Measurements from ENCODE around the gene GFRA1. TPM values are rescaled to one million over a fixed set of nuclear protein-coding genes. Genes with fewer than 3 reads are reported as not detected.

GFRA1 gene
- total and polyA plus RNA-seq, 2 of the 8 experiments (the other 6 are each of a cell fraction or from before 2014, with no cell fraction given): 1.1 to 2.0 TPM

DNA sequence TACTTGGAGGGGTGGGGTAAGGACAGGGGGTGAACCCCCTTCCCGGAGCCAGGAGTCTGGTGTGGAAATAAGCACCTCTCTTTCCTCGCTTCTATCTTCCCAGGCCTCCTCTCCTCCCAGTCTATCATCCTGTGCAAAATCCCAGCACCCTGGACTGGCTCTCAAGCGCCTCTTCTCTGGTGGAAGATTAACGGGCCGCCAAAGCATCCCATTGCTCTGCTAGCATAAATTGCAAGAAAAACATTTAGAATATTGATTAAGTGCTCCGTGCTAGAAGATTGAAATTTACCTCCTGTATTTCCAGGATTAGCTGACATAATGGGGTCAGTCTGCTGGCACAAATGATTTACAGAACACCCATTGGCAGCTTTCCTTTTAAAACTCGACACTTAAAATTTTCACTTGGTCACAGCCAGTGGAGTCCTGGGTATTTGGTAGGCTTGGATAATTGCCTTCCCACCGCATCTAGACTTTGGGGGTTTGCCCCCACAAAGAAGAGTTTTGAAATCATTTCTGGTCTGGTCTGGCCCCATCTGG is 189.7 kb downstream of the GFRA1 start (continued):
- TF ChIP-seq, protein P1, sequence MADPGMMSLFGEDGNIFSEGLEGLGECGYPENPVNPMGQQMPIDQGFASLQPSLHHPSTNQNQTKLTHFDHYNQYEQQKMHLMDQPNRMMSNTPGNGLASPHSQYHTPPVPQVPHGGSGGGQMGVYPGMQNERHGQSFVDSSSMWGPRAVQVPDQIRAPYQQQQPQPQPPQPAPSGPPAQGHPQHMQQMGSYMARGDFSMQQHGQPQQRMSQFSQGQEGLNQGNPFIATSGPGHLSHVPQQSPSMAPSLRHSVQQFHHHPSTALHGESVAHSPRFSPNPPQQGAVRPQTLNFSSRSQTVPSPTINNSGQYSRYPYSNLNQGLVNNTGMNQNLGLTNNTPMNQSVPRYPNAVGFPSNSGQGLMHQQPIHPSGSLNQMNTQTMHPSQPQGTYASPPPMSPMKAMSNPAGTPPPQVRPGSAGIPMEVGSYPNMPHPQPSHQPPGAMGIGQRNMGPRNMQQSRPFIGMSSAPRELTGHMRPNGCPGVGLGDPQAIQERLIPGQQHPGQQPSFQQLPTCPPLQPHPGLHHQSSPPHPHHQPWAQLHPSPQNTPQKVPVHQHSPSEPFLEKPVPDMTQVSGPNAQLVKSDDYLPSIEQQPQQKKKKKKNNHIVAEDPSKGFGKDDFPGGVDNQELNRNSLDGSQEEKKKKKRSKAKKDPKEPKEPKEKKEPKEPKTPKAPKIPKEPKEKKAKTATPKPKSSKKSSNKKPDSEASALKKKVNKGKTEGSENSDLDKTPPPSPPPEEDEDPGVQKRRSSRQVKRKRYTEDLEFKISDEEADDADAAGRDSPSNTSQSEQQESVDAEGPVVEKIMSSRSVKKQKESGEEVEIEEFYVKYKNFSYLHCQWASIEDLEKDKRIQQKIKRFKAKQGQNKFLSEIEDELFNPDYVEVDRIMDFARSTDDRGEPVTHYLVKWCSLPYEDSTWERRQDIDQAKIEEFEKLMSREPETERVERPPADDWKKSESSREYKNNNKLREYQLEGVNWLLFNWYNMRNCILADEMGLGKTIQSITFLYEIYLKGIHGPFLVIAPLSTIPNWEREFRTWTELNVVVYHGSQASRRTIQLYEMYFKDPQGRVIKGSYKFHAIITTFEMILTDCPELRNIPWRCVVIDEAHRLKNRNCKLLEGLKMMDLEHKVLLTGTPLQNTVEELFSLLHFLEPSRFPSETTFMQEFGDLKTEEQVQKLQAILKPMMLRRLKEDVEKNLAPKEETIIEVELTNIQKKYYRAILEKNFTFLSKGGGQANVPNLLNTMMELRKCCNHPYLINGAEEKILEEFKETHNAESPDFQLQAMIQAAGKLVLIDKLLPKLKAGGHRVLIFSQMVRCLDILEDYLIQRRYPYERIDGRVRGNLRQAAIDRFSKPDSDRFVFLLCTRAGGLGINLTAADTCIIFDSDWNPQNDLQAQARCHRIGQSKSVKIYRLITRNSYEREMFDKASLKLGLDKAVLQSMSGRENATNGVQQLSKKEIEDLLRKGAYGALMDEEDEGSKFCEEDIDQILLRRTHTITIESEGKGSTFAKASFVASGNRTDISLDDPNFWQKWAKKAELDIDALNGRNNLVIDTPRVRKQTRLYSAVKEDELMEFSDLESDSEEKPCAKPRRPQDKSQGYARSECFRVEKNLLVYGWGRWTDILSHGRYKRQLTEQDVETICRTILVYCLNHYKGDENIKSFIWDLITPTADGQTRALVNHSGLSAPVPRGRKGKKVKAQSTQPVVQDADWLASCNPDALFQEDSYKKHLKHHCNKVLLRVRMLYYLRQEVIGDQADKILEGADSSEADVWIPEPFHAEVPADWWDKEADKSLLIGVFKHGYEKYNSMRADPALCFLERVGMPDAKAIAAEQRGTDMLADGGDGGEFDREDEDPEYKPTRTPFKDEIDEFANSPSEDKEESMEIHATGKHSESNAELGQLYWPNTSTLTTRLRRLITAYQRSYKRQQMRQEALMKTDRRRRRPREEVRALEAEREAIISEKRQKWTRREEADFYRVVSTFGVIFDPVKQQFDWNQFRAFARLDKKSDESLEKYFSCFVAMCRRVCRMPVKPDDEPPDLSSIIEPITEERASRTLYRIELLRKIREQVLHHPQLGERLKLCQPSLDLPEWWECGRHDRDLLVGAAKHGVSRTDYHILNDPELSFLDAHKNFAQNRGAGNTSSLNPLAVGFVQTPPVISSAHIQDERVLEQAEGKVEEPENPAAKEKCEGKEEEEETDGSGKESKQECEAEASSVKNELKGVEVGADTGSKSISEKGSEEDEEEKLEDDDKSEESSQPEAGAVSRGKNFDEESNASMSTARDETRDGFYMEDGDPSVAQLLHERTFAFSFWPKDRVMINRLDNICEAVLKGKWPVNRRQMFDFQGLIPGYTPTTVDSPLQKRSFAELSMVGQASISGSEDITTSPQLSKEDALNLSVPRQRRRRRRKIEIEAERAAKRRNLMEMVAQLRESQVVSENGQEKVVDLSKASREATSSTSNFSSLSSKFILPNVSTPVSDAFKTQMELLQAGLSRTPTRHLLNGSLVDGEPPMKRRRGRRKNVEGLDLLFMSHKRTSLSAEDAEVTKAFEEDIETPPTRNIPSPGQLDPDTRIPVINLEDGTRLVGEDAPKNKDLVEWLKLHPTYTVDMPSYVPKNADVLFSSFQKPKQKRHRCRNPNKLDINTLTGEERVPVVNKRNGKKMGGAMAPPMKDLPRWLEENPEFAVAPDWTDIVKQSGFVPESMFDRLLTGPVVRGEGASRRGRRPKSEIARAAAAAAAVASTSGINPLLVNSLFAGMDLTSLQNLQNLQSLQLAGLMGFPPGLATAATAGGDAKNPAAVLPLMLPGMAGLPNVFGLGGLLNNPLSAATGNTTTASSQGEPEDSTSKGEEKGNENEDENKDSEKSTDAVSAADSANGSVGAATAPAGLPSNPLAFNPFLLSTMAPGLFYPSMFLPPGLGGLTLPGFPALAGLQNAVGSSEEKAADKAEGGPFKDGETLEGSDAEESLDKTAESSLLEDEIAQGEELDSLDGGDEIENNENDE (IDR thresholded peaks at IDR 0.05; ENCODE audit: insufficient replicate concordance, low read length): no peak
